KBM-7 (cell line): ENCODE results near the gene GNB3.

Experiments
- DNase-seq: peaks from one replicate; pipeline ENCODE4 v3.0.0-alpha.2; 2015
- in situ Hi-C: fragments of 300-500 bp; cut with MboI; formaldehyde crosslinking; loops from 2 replicates; pipeline ENCODE4 v1.14.3; 2020; ENCODE audit warnings: low sequenced_read_pairs, low pct_unique_long_range_greater_than_20kb, mixed read lengths

GNB3 gene

DNA sequence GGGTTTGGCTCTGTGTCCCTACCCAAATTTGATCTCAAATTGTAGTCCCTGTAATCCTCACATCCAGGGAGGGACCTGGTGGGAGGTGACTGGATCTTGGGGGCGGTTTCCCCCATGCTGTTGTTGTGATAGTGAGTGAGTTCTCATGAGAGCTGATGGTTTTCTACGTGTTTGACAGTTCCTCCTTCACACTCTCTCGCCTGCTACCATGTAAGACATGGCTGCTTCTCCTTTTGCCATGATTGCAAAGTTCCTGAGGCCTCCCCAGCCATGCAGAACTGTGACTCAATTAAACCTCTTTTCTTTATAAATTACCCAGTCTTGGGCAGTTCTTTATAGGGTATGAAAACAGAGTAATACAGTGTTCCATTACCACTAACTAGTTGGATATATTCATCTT, 53.6 kb downstream of the GNB3 start:
- DNase-seq = no peak

More for the DNA sequence above, 53.6 kb downstream of the GNB3 start:
- in situ Hi-C loops = no loop called here
